Glutamatergic neuron (in vitro differentiated cells): ENCODE results near the gene SLC3A2. TPM values are rescaled to one million over a fixed set of nuclear protein-coding genes. Genes with fewer than 3 reads are reported as not detected.
"Not testable (repeated sequence)": the region's sequence is repeated elsewhere in the genome, so short reads cannot be mapped to it uniquely, and the experiment has no call there.

Source experiments
- DNase-seq: peaks from one replicate; pipeline ENCODE4 v3.0.0; 2022
- H3K27ac Mint-ChIP-seq: one replicate; pipeline ENCODE4 v1.8.0; 2020; ENCODE audit warnings: mild to moderate bottlenecking, mixed read lengths, inconsistent platforms; ENCODE audit not compliant: unreplicated experiment
- H3K27me3 Mint-ChIP-seq: one replicate; pipeline ENCODE4 v1.8.0; 2020; ENCODE audit warnings: mild to moderate bottlenecking, moderate library complexity, mixed read lengths, inconsistent platforms; ENCODE audit not compliant: unreplicated experiment
- H3K36me3 Mint-ChIP-seq: one replicate; pipeline ENCODE4 v1.8.0; 2020; ENCODE audit warnings: mild to moderate bottlenecking, mixed read lengths, inconsistent platforms; ENCODE audit not compliant: unreplicated experiment
- H3K4me1 Mint-ChIP-seq: one replicate; pipeline ENCODE4 v1.8.0; 2020; ENCODE audit warnings: mild to moderate bottlenecking, low read depth, mixed read lengths, inconsistent platforms; ENCODE audit not compliant: unreplicated experiment
- H3K4me3 Mint-ChIP-seq: one replicate; pipeline ENCODE4 v1.8.0; 2020; ENCODE audit warnings: mild to moderate bottlenecking, mixed read lengths, inconsistent platforms; ENCODE audit not compliant: unreplicated experiment
- H3K9me3 Mint-ChIP-seq: one replicate; pipeline ENCODE4 v1.8.0; 2020; ENCODE audit warnings: mild to moderate bottlenecking, moderate library complexity, mixed read lengths, inconsistent platforms; ENCODE audit not compliant: unreplicated experiment
- total RNA-seq: library from RNA; stranded (reverse); fragmentation: NEBNext Ultra II Directional; extraction: Animal tissue kit (Norgen Biotek cat#: 25700); gene quantifications from one replicate; pipeline ENCODE4 v1.2.1, GENCODE V29; 2021; ENCODE audit not compliant: unreplicated experiment
- TF ChIP-seq, protein P1 (sequence below): fragments of 200-600 bp; sonication (generic); IDR thresholded peaks from one replicate; pipeline ENCODE4 v1.5.0; 2021; ENCODE audit not compliant: partially characterized antibody, unreplicated experiment

The SLC3A2 gene
- total RNA-seq, 1 donor from 2014 or later, result 221 TPM

DNA sequence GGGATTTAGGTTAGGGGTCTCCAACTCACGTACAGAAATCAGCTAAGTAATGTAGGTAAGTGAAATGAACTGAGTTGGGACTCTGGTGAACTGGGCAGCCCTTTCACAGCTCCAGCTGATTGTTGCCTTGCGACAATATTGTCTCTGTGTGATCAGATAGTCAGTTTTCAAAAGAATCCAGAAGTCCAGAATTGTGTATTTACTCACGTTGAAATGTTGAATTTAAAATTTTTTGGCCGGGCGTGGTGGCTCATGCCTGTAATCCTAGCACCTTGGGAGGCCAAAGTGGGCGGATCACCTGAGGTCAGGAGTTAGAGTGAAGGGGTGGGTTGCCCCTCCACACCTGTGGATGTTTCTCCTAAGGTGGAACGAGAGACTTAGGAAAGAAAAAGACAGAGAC is 22.5 kb upstream of the SLC3A2 start:
- TF ChIP-seq, protein P1, sequence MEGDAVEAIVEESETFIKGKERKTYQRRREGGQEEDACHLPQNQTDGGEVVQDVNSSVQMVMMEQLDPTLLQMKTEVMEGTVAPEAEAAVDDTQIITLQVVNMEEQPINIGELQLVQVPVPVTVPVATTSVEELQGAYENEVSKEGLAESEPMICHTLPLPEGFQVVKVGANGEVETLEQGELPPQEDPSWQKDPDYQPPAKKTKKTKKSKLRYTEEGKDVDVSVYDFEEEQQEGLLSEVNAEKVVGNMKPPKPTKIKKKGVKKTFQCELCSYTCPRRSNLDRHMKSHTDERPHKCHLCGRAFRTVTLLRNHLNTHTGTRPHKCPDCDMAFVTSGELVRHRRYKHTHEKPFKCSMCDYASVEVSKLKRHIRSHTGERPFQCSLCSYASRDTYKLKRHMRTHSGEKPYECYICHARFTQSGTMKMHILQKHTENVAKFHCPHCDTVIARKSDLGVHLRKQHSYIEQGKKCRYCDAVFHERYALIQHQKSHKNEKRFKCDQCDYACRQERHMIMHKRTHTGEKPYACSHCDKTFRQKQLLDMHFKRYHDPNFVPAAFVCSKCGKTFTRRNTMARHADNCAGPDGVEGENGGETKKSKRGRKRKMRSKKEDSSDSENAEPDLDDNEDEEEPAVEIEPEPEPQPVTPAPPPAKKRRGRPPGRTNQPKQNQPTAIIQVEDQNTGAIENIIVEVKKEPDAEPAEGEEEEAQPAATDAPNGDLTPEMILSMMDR, result no peak
- DNase-seq, result no peak
- Mint-ChIP-seq H3K27ac (peak overlapping the region; percentile 99), H3K4me1 (peaks cover 41% of the 10 kb centered on the region), H3K27me3 (peaks cover 21% of the 10 kb centered on the region), H3K9me3 (peaks cover 19% of the 10 kb centered on the region), H3K36me3 (peaks cover 3% of the 10 kb centered on the region), H3K4me3 (peak overlapping the region; percentile 94)

DNA sequence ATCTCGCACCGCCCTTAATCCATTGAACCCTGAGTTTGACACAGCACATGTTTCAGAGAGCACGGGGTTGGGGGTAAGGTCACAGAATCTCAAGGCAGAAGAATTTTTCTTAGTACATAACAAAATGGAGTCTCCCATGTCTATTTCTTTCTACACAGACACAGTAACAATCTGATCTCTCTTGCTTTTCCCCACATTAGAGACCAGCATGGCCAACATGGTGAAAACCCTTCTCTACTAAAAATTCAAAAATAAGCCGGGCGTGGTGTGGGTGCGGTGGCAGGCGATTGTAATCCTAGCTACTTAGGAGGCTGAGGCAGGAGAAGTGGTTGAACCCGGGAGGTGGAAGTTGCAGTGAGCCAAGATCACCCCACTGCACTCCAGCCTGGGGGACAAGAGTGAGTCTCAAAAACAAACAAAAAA is 21.4 kb upstream of the SLC3A2 start:
- peaks cover 21% of the 10 kb centered on the region for H3K27me3 Mint-ChIP-seq
- not testable (repeated sequence) for DNase-seq, H3K36me3 Mint-ChIP-seq
- peaks cover 36% of the 10 kb centered on the region for H3K4me1 Mint-ChIP-seq
- peak overlapping the region; percentile 92 for H3K27ac Mint-ChIP-seq
- H3K9me3 Mint-ChIP-seq, result peaks cover 19% of the 10 kb centered on the region
- peak overlapping the region; percentile 64 for H3K4me3 Mint-ChIP-seq

DNA sequence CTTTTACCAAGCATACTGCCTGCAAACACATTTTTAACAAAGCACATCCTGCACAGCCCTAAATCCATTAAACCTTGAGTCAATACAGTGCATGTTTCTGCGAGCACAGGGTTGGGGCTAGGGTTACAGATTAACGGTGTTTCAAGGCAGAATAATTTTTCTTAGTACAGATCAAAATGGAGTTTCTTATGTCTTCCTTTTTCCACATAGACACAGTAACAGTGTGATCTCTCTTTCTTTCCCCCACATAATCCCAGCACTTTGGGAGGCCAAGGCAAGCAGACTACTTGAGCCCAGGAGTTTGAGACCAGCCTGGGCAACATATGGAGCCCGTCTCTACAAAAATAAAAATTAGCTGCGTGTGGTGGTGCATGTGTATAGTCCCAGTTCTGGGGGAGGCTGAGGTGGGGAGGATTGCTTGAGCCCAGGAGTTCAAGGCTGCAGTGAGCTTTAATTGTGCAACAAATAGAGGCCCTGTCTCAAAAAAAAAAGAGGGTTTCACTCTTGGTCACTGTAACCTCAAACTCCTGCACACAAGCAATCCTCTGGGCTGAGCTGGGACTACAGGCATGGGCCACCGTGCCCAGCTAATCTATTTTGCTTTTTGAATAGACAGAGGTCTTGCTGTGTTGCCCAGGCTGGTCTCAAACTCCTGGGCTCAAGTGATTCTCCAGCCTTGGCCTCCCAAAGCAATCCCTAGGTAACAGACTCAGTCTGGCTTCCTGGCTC is 19.7 kb upstream of the SLC3A2 start:
- Mint-ChIP-seq H3K27ac (peak overlapping the region; percentile 82), H3K4me1 (peaks cover 33% of the 10 kb centered on the region), H3K4me3 (peak overlapping the region; percentile 71)

DNA sequence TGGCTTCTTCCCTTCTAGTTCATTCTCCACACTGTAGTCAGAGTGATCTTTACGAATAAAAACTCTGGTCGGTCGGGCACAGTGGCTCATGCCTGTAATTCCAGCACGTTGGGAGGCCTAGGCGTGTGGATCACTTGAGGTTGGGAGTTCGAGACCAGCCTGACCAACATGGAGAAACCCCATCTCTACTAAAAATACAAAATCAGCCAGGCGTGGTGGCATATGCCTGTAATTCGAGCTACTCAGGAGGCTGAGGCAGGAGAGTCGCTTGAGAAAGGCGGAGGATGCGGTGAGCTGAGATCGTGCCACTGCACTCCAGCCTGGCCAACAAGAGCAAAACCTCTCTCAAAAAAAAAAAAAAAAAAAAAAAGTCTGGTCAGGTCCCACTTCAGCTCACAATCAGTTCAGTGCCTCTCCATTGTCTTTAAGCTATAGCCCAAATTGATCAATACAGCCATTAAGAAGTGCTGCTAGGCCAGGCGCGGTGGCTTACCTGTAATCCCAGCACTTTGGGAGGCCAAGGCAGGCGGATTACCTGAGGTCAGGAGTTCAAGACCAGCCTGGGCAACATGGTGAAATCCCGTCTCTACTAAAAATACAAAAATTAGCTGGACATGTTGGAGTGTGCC is 19.0 kb upstream of the SLC3A2 start:
- not testable (repeated sequence) for H3K27me3 Mint-ChIP-seq, DNase-seq, H3K9me3 Mint-ChIP-seq, H3K36me3 Mint-ChIP-seq
- Mint-ChIP-seq H3K4me1 (peaks cover 33% of the 10 kb centered on the region), H3K4me3 (peak overlapping the region; percentile 71), H3K27ac (peak overlapping the region; percentile 82)

More for the DNA sequence above, 19.7 kb upstream of the SLC3A2 start:
- TF ChIP-seq, protein P1, result no peak
- H3K9me3 Mint-ChIP-seq, result peaks cover 9% of the 10 kb centered on the region
- no peak for DNase-seq
- peaks cover 10% of the 10 kb centered on the region for H3K27me3 Mint-ChIP-seq
- no peaks in the 10 kb centered on the region for H3K36me3 Mint-ChIP-seq

DNA sequence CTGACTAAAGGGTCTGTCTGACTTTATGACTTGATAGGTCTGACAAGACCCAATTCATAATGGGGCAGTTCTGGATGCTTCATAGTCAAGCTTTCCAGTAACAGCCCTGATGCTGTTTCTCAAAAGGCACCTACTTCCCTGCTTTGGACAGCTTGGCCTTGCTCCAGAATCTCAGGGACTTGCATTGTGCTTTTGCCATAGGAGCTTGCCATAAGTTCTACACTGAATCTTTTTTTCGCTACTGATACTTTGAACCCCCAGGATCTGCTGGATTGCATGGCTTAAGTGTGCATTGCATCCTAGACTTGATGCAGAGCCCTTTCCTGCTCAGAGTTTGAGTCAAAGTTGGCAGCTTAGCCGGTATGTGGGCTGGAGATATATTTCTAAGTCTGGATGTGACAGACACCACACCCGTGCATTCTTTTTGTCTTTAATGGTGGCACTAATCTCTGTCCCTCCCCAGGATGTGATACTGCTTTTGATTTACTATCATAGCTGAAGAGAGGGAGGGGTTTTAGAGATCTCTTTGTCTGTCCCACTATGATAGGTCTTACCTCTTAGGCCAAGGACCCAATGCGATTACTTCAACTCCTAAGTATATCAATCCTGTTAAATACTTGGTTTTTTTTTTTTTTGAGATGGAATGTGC is 16.9 kb upstream of the SLC3A2 start:
- no peaks in the 10 kb centered on the region for H3K36me3 Mint-ChIP-seq
- H3K9me3 Mint-ChIP-seq, result peaks cover 3% of the 10 kb centered on the region
- peaks cover 22% of the 10 kb centered on the region for H3K4me1 Mint-ChIP-seq
- H3K27ac Mint-ChIP-seq, result peak overlapping the region; percentile 26
- H3K27me3 Mint-ChIP-seq, result peaks cover 5% of the 10 kb centered on the region
- TF ChIP-seq, protein P1, result no peak
- no peak overlapping the region for H3K4me3 Mint-ChIP-seq
- no peak for DNase-seq
